SHP77 (cell line): ENCODE measurements around the gene PIMREG.
"Not testable (repeated sequence)": the region's sequence is repeated elsewhere in the genome, so short reads cannot be mapped to it uniquely, and the experiment has no call there.

Experiments used
- DNase-seq, 2 experiments: peaks; one replicate each; lab custom pipeline; 2025; lab: John Stamatoyannopoulos, UW

The PIMREG gene

DNA sequence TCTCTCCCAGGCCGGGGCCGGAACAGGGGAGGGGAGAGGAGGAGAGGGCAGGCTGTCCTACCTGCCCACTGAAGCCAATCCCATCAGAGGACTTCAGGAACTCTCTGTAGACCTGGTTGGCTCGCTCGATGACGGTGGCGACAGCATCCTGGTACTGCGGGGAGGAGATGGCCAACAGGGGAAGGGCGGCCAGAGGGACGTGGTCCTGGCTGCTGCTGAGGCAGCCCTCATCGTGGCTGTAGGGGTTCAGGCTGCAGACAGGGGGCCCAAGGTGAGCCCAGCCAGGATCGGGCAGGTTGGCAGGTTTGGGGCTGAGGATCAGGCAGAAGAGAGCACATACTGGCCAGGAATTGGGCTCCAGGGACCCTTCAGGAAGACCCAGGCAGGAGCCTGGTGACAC is 34.2 kb downstream of the PIMREG start:
- DNase-seq: no peak

DNA sequence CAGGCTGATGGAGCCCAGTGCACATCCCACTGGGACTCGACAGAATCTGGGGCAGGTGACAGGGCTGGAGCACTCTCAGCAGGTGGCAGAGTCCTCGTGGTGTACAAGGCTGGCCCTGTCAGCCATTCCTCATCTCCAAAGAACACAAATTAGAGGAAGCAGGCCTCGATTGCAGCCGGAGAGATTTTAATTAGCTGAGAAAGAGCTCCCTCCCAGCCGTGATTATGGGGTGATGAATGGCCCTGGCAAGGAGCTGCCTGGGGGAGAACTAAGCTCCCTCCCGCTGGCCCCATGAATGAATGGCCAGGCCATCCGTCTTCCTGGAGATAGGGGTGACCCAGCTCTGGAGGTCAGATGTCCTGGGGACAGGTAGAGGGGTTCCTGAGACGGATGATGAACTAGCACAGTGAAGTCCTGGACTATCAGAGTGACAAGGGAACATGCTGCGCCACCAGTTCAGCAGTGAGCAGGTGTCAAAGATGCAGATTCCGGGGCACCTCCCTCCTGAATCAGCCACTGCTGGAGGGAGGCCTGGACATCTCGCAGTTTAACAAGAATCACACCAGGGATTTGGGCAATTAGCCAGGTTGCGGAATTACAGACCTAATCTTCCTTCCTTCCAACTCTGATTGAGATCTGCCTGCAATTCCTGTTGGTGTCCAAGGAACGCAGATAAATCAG is 35.5 kb downstream of the PIMREG start:
- DNase-seq: no peak

DNA sequence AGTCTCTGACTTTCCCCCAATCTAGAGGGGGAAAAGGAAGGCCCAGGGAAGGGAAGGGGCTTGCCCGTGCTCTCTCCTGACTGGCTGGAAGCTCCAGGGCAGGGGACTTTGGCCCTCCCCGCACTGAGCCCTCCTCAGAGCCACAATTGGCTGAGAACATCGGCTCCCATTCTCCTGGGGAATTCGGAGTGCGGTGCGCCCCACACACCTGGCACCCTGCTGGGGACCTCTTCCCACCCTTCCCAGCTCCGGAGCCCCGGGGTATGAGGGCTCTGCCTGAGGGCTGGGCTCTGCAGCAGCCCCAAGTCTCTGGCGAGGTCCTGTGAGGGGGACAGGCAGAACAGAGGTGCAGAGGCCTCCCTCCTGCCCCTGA is 36.0 kb downstream of the PIMREG start:
- DNase-seq: no peak

DNA sequence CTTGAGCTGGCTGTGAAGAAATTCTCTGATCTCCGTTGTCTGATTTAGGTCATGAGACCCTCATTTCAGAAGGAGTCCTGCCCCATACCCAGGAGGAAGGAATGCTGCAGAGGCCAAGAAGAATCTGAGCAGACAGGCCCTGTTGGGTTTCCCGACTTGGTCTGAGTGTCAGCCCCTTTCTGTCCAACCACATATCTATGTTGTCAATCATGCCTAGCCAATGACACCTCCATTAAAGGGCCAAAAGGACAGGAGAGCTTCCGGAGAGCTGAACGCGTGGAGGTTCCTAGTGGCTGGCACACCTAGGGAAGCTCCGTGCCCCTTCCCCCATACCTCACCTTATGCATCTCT is 37.8 kb downstream of the PIMREG start:
- DNase-seq: no peak

DNA sequence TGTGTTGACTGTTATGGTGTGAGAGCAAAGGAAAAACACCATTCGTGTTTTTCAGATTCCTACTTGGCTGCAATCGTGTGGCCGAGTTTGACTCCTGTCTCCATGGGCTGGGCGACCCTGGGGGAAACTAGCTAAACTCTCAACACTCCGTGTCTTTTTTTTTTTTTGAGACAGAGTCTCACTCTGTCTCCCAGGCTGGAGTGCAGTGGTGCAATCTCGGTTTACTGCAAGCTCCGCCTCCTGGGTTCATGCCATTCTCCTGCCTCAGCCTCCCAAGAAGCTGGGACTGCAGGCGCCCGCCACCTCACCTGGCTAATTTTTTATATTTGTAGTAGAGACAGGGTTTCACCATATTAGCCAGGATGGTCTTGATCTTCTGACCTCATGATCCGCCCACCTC is 38.5 kb downstream of the PIMREG start:
- DNase-seq: not testable (repeated sequence)

DNA sequence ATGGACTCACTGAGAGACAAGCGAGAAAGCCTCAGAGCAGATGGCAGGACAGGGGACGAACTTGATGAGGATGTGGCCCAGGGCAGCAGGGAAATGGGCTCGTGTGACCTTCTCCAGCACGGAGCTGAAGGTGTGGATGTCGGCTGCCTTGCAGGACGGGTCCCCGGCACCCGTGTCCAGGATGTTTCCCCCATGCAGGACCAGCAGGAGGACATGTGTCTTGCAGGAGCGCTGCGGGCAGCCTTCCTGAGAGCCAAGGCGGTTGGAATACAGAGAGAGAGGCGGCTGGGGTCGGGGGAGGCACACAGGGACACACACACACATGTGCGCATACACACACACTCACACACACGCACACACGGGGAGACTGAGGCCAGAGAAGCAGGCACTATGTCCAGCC is 39.3 kb downstream of the PIMREG start:
- no peak for DNase-seq

DNA sequence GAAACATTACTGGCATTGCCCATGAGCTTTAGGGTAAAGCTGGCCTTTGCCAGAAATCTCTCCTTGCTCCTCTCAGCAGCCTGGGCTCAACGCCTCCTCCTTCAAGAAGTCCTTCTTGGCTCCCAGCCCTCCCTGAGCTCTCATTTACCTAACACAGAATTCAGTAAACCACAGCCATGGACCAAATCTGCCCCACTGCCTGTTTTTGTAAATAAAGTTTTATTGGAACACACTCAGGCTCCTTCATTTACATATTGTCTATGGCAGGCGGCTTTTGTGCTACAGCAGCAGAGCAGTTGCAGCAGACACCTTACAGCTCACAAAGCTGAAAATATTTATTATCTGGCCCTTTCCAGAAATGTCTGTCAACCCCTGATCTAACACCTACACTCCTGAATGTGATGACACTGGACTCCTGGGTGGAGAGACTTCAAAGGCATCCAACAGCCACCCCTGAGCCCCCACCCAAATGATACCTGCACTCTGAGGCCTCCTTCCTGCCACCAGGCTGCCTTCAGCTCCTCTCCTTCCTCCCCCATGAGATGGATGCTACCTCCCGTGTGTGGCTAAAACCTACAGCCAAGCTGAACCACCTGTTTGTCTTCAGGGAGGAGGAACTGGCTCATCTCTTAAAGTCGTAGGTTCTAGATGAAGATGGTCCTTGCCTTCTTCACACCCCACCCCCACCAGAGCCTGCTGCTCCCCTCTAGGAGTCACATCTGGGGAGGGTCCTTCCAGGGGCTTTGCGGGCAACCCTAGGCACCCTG is 41.6 kb downstream of the PIMREG start:
- DNase-seq: no peak

DNA sequence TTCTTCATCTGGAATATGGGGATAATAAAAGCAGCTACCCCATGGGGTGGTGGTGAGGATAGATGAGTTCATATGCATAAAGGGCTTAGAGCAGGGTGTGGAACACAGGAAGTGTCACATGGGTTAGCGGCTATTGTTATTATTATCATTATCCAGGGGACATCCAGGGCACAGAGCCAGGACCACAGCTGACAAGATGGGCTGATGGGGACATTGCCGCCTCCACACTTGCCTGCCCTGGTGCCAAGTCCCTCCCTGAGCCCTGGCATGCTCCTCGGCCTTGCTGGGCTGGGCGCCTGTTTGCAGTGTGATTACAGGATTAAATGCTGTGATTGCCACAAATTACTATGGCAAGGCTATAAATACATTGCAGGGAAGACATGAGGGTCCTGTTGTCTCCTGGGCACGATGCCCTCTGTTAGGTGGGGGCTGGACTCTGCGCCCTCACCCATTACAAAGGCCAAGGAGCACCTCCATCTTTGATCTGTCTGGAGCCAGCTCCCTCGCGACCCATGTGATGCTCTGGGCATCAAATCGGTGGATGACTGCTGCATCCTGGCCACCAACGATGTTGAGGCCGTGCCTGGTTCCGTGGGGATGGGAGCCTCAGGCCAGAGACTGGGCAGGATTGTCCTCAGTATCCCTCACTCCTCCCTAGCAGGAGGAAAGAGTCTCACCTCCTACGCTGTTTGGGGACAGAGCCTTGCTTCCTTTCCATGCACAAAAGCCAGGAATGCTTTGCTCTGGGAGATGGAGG is 43.2 kb downstream of the PIMREG start:
- DNase-seq: no peak

DNA sequence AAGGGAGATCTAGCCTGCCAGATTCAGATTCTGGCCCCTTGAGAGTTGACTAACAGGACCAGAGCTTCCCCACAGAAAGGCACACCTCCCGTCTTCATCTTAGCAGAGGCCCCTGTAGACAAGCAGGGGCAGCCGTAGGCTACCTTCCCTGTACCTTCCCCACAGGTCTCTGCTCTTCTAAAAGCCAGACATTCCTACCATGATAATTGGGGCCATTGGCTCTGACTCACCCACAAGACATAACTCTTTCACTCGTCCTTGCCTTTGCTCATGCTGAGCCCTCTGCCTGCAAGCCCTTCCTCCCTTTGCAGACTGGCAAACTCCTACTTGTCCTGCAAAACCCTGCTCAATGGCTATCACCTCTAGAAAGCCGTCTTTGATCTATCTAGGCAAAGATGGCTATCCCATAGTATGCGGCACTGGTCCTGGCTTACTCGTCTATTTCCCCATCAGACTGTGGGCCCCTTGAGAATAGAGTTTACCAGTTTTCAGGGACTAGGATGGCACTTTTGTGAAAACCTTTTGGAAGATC is 43.8 kb downstream of the PIMREG start:
- no peak for DNase-seq

DNA sequence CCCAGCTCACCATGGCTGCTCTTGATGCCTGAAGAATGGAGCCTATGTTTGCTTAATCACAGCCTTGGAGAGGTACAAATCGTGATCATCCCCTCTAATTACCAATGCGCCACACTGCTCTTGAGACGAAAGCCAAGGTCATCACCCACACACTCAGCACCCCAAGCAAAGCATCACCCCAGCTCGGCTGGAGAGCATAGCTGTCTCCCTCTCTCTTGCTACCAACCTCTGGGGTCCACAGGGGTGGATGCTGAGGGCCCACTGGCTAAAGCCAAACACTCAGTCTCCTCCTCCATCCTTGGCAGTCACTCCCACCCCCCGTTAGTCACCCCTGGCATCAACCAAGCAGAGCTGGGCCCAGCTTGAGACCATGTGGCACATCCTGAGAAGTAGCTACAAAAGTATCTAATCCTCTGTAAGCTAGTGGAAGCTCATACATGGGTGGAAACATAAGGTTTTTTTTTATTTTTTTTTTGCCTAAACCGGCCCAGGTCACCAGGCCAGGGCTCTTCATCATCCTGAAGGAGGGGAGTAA is 44.8 kb downstream of the PIMREG start:
- DNase-seq: no peak

DNA sequence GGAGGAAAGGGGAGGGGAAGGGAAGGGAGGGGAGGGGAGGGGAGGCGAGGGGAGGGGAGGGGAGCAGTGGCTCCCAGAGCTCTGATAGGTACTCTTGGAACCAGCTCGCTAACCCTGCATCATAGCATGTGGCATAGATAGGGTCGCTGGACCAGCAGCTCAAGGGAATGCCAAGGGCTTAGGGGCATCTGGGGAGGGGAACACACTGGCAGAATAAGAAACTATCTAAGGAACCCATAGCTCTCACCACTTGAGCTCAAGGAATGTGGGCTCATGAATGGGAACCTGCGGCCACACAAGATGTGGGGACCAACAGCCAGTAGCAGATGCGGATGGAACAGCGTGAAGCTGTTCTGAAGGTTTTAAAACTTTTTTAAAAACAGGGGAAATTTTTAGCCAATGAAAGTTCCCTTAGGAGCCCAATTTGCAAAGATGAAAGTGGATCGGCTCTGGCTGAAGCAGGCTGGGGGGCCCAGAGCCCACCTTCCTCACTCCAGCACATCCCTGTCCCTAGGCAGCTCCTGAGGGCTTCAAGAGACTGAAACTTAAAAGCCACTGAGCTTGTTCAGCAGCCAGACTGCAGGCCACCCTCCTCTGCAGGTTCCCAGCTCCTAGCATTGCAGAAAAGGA is 46.9 kb downstream of the PIMREG start:
- DNase-seq: no peak

DNA sequence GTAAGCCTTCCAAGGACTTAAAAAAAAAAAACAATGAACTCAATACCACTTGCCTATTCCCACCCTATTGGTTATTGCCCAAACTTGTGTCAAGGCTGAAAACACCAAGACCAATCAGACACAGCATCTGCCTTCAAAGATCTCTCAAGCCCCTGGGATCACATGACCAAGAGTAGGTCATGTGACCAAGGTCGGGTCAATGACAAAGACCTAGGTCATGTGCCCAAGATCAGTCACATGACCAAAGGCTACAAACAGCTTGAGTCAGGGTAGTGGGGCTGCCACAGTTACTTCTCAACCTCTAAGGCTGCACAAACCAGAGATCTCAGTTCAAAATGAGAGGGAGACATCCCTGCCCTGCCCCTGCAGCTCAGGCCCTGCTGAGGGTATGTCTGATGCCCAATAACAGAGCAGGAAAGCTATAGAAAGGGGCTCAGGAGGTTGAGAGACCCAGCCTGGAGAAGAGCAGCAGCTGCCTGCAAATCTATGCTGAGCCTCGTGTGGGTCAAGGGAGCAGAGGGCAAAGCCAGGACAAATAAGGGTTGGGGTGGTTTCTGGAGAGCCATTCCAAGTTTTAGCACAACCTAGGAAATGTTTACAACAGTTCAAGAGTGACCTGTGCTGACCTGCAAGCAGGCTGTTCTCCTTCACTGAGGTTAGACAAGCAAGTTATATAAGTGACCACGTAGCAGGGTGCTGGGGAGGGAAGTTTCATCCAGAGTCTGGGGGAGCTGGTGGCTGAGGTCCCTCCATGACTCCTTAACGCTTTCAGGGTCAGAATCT is 48.8 kb downstream of the PIMREG start:
- DNase-seq: no peak

DNA sequence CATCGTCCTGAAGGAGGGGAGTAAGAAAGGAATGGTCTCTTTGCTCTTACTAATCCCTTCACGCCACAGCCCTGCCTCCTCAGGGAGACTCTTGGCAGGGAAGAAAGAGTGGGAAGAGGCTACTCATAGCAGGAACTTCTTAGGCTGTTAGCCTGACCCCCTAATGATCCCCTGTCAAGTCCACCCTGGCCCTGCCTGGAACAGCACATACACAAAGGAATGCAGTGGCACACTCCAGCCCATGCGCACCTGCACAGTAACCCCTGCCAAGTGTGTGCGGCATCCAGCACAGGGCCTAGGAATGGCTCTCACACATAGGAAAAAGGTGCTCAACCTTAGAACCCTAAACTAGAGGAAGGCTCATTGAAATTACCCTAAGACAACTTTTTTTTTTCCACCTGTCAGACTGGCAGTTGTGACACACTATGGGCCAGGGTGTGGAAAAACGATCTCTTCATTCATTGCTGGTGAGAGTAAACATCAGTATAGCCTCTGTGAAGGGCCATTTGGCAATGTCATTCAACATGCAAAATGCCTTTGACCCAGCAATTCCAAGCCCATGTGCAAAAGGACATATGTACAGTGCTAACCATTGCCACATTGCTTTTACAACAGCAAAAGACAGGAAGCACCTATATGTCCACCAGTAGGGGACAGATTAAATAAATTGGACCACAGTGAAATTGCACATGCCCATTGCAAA is 50.1 kb downstream of the PIMREG start:
- DNase-seq: no peak

DNA sequence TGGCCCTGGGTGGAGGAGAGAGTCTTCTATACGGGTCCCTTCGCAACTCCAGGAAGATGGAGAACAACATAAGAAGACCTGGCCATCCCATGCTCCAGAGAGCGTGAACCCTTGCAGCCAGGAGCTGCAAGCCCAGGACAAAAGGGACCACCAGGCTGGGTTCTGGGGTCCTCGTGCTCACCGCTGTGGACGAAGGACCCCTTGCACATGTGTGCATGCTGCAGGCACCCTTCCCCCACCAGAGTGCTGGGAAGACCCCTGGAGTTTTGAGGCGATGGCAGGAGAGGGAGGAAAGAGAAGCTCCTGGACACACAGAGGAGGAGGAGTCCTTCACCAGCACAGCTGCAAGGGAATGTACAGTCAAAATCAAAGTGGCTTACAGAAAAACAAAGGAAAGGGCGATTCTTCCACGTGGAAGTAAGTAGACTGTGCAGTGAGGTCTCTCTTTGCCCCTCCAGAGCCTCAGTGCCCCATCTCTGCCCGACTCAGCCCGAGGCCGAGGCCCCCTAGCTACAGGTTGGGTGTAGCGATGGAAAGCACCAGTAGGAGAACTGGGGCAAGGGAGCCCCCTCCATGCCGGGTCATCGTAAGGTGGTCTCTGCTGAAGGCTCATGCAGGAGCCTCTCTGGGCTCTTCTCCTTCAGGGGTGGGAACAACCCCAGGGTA is 51.3 kb downstream of the PIMREG start:
- no peak for DNase-seq

DNA sequence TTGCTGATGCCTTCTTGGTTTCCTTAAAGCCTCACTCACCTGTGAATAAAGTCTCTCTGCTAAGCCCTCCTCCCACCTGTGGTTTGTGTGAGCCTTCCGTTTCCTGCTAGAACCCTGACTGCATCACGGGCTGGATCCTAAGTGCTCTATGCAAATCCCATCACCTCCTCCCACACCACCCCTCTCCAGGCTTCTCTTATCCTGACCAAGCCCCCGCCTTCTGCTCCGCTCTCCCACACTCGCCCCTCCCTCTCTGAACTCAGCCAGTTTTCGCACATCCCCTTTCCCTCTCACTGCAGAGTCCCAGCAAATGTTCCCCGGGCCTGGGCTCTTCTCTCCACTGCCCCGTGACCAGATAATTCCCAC is 51.8 kb downstream of the PIMREG start:
- no peak for DNase-seq

DNA sequence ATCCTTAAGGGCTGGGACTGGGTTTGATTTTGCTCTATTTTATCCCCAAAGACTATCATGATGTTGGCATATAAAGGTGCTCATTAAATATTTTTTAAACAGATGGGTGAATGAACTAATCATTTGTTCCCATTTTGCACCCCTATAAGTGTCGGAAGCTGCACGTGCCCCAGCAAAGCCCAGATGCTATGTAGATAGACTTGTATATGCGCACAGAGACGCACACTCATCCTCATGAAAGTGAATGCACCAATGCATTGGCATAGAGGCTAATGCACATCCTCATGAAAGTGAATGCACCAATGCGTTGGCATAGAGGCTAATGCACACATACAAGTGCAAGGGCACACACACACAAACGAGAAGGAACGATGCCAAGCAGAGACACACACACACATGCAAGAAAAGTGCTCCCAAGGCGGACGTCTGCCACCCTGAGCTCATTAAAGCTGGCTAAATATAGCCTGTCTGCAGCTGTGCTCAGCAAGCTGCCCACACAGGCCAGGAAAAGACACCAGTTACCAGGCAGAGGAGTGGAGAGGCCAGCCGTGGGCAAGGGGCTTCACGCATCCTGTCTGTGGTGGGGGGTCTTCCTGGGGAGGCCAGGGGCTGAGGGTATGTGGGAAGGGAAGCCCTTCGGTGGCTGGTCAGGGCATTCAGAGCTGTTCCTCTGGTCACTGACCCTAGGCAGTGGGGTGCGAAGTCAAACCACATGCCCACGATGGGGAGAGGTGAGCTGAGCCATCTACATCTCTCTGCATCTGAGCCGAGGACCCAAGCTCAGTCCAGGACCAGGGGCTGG is 52.6 kb downstream of the PIMREG start:
- peak in 1 of 2 experiments; percentile 41 for DNase-seq

DNA sequence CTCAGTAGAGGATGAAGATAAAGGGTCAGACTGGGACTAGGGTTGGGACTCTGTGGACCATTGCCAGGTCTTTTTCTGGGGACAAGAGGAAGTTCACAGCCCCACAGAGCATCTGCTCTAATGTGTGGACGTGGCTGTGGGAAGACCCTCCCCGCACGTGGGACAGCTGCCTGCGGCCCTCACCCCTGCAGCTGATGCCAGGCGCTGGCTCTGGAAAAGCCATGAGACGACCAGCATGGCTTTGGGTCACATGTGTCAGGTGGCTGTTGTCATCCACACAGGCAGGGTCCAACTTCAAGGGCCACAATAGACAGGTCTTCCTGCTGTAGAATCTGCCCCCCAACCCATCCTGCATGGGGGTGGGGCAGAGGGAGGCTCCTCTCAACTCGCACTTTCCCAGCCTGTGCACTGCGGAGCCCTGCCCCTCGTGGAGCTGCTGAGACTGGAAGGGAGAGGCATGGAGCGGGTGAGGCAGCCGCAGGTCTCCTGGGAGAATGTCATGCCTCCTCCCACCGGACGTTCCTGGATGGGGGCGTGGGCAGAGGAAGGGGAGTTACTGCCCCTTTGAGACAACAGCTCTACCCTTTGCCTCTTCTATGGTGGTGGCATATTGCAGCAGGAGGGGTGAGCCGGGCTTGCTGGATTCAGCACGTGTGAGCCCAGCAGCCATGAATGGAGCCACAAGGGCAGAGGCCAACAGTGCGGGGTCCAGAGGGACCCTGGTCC is 53.4 kb downstream of the PIMREG start:
- DNase-seq: no peak

DNA sequence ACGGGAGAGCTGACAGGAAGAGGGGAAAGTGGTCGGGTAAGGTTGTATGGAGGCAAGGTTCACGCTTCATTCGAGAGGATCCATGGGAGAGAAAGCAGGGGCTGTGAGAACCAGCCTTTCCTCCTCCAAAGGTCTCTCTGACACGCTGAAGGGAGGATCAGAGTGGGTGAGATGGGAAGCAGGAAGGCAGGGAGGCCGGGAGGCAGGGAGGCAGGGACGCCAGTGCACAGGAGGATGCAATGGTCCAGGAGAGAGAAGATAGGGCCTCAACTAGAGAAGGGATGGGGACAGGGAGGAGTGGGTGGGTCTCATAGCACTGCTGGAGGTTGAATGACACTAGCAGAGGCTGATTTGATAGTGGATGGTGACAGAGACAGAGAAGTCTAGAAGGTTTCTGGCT is 54.1 kb downstream of the PIMREG start:
- DNase-seq: no peak
